Stimulated activated CD4-positive, alpha-beta T cell treated with anti-CD3 and anti-CD28 coated beads, Interleukin-1b, Interleukin-23, amount 100 ng/mL, for 24 hours (primary cell): ENCODE results near the gene KRTAP10-2.
"Not testable (repeated sequence)": the region's sequence is repeated elsewhere in the genome, so short reads cannot be mapped to it uniquely, and the experiment has no call there.

Experiments used
- DNase-seq, 4 experiments: peaks; one replicate each; pipeline ENCODE4 v3.0.0-alpha.2; 2020; ENCODE audit warnings: low read depth in 4 of 4, low spot score in 1 of 4

The KRTAP10-2 gene

GRCh38 chr21:44503006-44503889 is 48.1 kb downstream of the KRTAP10-2 start:
- not testable (repeated sequence) for DNase-seq

- DNase-seq, result no peak
These were observed 48.9 kb downstream of the KRTAP10-2 start for GRCh38 chr21:44502171-44502958.
